NCI-H1694 (cell line): ENCODE measurements around the gene PDE4A.

Experiments
- DNase-seq: peaks from one replicate; lab custom pipeline; 2025; lab: John Stamatoyannopoulos, UW

The PDE4A gene

DNA sequence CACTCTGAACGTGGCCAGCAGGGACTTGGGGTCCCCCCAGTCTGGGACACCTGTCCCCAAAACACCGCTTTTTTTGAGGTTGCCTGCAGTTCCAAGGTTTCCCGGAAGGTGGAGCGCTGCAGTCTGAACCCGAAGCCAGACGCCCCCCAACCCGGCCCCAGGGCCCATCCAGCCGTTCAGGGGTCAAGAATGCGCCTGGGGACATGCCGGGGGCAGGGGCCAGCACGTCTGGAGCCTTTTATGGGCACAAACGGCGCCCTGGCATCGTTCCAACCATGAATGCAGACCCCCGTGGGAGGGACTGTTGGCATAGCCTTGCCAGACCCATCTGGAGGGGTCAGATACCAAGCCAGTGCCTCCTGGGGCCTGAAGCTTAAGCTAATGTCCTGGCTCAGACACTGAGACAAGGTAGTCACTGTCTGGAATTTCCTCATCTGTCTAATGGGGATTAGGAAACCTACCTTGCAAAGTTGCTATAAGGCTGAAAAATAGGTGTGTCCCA is 90.0 kb downstream of the PDE4A start:
- no peak for DNase-seq

DNA sequence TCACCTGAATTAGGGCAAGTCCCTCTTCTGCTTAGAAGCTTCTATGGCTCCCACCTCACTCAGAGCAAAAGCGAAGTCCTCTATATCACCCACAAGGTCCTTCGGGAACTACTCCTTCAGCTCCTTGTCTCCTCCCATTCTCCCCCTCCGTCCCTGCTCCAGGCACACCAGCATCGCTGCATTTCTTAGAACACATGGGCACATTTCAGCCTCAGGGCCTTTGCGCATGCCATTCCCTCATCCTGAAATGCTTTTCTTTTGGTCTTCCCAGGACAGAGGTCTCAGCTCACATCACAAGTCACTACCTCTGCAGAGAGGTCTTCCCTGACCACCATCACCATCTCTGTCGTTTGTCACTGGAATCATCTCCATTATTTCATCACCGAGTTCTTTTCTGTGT is 92.9 kb downstream of the PDE4A start:
- no peak for DNase-seq

DNA sequence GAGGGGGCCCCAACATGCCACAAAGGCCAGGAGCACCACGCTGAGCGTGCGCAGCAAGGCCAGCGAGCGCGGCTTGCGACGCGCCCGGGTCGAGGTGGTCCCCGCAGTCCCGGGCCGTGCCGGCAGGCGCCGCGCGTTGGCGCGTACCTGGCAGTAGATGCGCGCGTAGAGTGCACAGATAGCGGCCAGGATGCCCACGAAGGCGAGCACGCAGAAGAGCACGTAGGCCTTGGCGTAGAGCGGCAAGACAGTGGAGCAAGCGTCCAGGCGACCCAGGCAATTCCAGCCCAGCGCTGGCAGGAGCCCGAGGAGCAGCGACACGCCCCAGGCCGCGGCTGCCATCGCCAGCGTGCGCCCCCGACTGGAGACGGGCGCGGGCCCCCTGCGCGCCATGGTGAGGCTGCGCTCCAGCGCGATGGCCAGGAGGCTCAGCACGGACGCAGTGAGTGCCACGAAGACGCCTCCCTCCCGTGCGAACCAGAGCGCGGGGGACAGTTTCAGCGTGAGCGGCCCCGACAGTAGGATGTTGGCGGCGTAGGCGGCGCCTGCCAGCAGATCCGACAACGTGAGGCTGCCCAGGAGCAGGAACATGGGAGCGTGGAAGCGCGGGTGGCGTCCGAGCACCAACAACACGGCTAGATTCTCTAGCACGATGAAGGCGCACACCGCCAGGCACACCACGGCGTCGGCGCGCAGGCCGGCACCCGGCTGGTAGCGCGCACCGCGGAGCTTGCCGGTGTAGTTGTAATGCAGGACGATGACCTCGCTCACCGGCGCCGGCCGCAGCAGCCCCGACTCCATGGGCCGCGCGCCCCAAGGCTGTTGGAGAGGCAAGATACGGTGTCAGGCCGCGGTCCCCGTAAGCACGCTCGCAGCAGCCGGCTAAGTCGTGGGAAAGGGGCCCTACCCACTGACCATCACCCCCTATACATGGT is 94.1 kb downstream of the PDE4A start:
- DNase-seq: no peak

DNA sequence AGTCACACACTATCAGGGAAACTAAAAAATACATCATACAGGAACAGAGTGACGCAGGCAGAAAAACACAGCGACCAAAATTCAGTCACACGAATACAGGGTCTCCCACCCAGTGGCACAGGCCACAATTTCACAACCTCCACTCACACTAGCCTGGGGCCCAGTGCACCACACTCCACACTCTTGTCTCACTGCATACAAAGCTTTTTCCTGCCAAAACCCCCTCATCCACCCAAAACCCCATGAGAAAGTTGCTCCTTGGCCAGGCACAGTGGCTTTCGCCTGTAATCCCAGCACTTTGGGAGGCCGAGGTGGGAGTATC is 95.7 kb downstream of the PDE4A start:
- DNase-seq: no peak

DNA sequence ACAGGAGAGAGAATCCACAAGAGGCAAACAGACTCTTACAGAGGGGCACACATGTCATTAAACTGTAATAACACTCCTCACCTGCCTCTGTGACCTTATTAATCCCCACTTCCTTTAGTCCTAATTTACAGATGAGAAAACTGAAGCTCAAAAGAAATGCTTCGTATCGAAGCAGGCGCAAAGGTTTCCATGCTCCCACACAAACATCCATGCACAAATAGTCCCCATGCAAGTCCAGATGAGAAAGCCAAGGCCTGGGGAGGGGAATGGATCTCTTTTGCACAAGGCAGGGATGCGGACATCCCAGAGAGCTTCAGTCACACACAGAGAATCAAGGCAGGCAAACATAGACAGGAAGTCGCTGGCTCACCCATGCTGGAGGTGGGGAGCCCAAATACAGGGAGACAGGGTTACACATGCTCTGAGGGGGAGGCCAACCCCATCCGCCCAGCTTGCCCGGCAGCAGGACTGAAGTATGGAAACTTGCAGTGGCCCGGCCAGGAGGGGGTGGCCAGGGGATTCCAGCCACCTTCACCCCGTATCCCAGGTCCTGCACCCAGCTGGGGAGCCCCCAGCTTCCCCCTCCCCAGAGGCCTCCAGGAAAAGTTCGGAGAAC is 96.4 kb downstream of the PDE4A start:
- no peak for DNase-seq

- no peak for DNase-seq
Measured at GRCh38 chr19:10517361-10517759, 97.0 kb downstream of the PDE4A start, which contains the start of gene S1PR5. S1PR5 (minus strand) TSS chr19:10517447; CDS start chr19:10515011, 2,436 bp downstream.

DNA sequence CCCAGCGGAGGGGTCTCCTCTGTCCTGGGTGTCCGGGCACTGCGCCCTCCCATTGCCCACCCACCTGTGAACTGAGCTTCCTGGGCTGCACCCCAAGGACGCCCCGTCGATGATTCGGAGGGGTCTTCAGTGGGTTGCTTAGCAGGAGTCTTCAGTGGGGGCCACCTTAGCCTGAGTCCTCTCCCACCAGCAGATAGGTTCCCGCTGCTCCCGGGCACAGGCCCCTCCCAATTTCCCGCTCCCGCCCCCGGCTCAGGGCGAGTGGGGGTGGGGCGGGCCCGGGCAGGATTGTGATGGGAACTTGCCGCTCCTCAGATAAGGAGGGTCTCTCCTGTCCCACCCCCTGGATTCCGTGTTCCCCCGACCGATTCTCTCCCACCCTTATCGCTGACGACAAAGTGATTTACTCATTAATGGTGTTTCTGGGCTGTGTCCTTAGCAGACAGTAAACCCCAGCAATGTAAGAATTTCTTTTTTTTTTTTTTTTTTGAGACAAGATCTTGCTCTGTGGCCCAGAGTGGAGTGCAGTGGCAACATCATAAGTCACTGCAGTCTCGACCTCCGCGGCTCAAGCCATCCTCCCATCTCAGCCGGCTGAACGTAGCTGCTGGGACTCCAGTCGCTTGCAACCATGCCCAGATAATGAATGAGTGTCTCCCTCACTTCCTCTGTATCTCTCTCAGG is 97.6 kb downstream of the PDE4A start:
- peak; percentile 29 for DNase-seq

- no peak for DNase-seq
Measured at GRCh38 chr19:10518444-10519361, 98.4 kb downstream of the PDE4A start.
